ENCODE results near the gene AQP10. TPM values are rescaled to one million over a fixed set of nuclear protein-coding genes. Genes with fewer than 3 reads are reported as not detected.

Gene AQP10
- polyA plus RNA-seq, 1 of the 3 experiments (the other 2 are of a cell fraction), result 0.02 TPM

DNA sequence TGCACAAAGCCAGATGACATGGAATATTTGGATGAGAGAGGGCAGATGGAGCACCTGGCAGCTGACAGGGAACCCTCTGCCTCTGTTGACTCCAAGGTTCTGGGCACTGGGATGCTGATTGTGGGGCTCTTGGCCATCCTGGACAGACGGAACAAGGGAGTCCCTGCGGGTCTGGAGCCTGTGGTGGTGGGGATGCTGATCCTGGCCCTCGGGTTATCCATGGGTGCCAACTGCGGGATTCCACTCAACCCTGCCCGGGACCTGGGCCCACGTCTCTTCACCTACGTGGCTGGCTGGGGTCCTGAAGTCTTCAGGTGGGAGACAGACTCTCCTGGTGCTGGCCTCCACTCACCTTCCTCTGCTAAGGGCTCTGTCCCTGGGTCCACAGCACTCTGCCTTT lies 2.6 kb downstream of the AQP10 start:
- no CpG with 5 or more reads among the region's 7 CpGs for WGBS (ENCODE audit: low lambda C conversion rate)
- CTCF ChIA-PET, result interaction anchor here (0.6 to 6.3 kb wide), 9 partner anchors 12 to 140 kb away, joined by 3 to 99 read pairs (median 7); partner anchors contain the start of genes HAX1 and IL6R
- POLR2A ChIA-PET, result no interaction called here
- DNase-seq, result no peak
- Histone ChIP-seq H3K4me3 (ENCODE audit: low read depth in 2 of 2, low read length in 1 of 2) (no peak overlapping the region), H3F3A (replicated peaks; ENCODE audit: insufficient read depth) (peaks cover 11% of the 10 kb centered on the region), H3K4me2 (no peak overlapping the region), H3K79me2 (ENCODE audit: insufficient read depth) (peaks cover 28% of the 10 kb centered on the region), H2AFZ (ENCODE audit: low read depth) (no peak overlapping the region), H3K27me3 (ENCODE audit: insufficient read depth) (no peaks in the 10 kb centered on the region; the same call in 1 of the 2 replicates), H3K27ac (ENCODE audit: low read depth in 2 of 2, low read length in 1 of 2) (no peak overlapping the region), H3K9ac (no peak overlapping the region), H3K4me1 (ENCODE audit: control insufficient read depth in 1 of 2, insufficient read depth in 2 of 2, low read depth in 1 of 2, low read length in 1 of 2) (peaks cover 21 to 32% of the 10 kb centered on the region in 2 experiments; a peak in 3 of 4 replicates), H3K9me2 (no peaks in the 10 kb centered on the region), H4K20me1 (ENCODE audit: insufficient read depth) (no peaks in the 10 kb centered on the region; the same call in 1 of the 2 replicates), H3K36me3 (replicated peaks in 1 of 2; ENCODE audit: control insufficient read depth in 1 of 2, insufficient read depth in 2 of 2, low read length in 1 of 2) (no peaks in the 10 kb centered on the region), H3K9me3 (no peaks in the 10 kb centered on the region)
- TF ChIP-seq CHD2 (IDR thresholded peaks at IDR 0.05; ENCODE audit: low read length, partially characterized antibody) (no peak), EP300 (IDR thresholded peaks at IDR 0.05; ENCODE audit: borderline replicate concordance in 1 of 2, low read depth in 1 of 2, low read length in 1 of 2) (no peak), MEF2A (IDR thresholded peaks at IDR 0.05; ENCODE audit: borderline replicate concordance, low read depth) (no peak), MXI1 (IDR thresholded peaks at IDR 0.05; ENCODE audit: low read depth, low read length) (no peak), FOXM1 (IDR thresholded peaks at IDR 0.05; ENCODE audit: low read depth) (no peak), RAD21 (IDR thresholded peaks at IDR 0.05; ENCODE audit: low read length) (no peak), YY1 (IDR thresholded peaks at IDR 0.05; ENCODE audit: low read depth) (no peak), NRF1 (IDR thresholded peaks at IDR 0.05; ENCODE audit: low read depth, low read length) (no peak), RXRA (IDR thresholded peaks at IDR 0.05; ENCODE audit: borderline replicate concordance, low read depth) (no peak), RFX5 (IDR thresholded peaks at IDR 0.05; ENCODE audit: low read length) (no peak)
- TF ChIP-seq, protein P1, sequence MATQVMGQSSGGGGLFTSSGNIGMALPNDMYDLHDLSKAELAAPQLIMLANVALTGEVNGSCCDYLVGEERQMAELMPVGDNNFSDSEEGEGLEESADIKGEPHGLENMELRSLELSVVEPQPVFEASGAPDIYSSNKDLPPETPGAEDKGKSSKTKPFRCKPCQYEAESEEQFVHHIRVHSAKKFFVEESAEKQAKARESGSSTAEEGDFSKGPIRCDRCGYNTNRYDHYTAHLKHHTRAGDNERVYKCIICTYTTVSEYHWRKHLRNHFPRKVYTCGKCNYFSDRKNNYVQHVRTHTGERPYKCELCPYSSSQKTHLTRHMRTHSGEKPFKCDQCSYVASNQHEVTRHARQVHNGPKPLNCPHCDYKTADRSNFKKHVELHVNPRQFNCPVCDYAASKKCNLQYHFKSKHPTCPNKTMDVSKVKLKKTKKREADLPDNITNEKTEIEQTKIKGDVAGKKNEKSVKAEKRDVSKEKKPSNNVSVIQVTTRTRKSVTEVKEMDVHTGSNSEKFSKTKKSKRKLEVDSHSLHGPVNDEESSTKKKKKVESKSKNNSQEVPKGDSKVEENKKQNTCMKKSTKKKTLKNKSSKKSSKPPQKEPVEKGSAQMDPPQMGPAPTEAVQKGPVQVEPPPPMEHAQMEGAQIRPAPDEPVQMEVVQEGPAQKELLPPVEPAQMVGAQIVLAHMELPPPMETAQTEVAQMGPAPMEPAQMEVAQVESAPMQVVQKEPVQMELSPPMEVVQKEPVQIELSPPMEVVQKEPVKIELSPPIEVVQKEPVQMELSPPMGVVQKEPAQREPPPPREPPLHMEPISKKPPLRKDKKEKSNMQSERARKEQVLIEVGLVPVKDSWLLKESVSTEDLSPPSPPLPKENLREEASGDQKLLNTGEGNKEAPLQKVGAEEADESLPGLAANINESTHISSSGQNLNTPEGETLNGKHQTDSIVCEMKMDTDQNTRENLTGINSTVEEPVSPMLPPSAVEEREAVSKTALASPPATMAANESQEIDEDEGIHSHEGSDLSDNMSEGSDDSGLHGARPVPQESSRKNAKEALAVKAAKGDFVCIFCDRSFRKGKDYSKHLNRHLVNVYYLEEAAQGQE (IDR thresholded peaks at IDR 0.05; ENCODE audit: low read depth, low read length), result no peak
- TF ChIP-seq, protein P2, sequence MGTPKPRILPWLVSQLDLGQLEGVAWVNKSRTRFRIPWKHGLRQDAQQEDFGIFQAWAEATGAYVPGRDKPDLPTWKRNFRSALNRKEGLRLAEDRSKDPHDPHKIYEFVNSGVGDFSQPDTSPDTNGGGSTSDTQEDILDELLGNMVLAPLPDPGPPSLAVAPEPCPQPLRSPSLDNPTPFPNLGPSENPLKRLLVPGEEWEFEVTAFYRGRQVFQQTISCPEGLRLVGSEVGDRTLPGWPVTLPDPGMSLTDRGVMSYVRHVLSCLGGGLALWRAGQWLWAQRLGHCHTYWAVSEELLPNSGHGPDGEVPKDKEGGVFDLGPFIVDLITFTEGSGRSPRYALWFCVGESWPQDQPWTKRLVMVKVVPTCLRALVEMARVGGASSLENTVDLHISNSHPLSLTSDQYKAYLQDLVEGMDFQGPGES (IDR thresholded peaks at IDR 0.05; ENCODE audit: low read depth, low read length), result no peak

DNA sequence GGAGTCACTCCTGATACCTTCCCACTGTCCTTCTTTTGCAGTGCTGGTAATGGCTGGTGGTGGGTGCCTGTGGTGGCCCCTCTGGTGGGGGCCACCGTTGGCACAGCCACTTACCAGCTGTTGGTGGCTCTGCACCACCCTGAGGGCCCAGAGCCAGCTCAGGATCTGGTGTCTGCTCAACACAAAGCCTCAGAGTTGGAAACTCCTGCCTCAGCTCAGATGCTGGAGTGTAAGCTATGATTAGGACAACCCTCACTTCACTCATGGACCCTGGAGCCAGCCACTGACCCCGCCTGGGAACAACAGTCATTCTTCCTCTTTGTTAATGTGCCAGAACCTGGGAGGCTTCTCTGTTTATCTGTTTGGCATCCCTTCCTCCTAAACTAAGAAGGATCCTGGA lies 3.3 kb downstream of the AQP10 start:
- Histone ChIP-seq H3K4me2 (peak overlapping the region; percentile 94), H3F3A (replicated peaks; ENCODE audit: insufficient read depth) (peaks cover 11% of the 10 kb centered on the region), H4K20me1 (ENCODE audit: insufficient read depth) (peaks cover 6% of the 10 kb centered on the region), H3K9me2 (no peaks in the 10 kb centered on the region), H2AFZ (ENCODE audit: low read depth) (peak overlapping the region; percentile 89), H3K27ac (ENCODE audit: low read depth in 2 of 2, low read length in 1 of 2) (peak overlapping the region in 1 of 2 experiments; percentile 91; a peak in 2 of 4 replicates), H3K9ac (0 out of 2 replicates have a peak overlapping the region, but pooled peaks have one; percentile 91), H3K27me3 (ENCODE audit: insufficient read depth) (no peaks in the 10 kb centered on the region; the same call in 1 of the 2 replicates), H3K4me3 (ENCODE audit: low read depth in 2 of 2, low read length in 1 of 2) (peak overlapping the region; percentile 78 to 84; a peak in 3 of 4 replicates), H3K9me3 (no peaks in the 10 kb centered on the region), H3K4me1 (ENCODE audit: control insufficient read depth in 1 of 2, insufficient read depth in 2 of 2, low read depth in 1 of 2, low read length in 1 of 2) (peaks cover 21 to 38% of the 10 kb centered on the region in 2 experiments; a peak in 3 of 4 replicates), H3K79me2 (ENCODE audit: insufficient read depth) (peaks cover 35% of the 10 kb centered on the region), H3K36me3 (replicated peaks in 1 of 2; ENCODE audit: control insufficient read depth in 1 of 2, insufficient read depth in 2 of 2, low read length in 1 of 2) (no peaks in the 10 kb centered on the region)
- DNase-seq, result no peak
- POLR2A ChIA-PET, result no interaction called here
- 100% methylated on average over 1 of the region's 2 CpGs for WGBS (ENCODE audit: low lambda C conversion rate)
- CTCF ChIA-PET, result interaction anchor here (0.5 to 6.3 kb wide), 17 partner anchors 8 to 502 kb away, joined by 3 to 99 read pairs (median 7); partner anchors contain the start of genes HAX1 and IL6R
- TF ChIP-seq, protein P3, sequence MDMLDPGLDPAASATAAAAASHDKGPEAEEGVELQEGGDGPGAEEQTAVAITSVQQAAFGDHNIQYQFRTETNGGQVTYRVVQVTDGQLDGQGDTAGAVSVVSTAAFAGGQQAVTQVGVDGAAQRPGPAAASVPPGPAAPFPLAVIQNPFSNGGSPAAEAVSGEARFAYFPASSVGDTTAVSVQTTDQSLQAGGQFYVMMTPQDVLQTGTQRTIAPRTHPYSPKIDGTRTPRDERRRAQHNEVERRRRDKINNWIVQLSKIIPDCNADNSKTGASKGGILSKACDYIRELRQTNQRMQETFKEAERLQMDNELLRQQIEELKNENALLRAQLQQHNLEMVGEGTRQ (IDR thresholded peaks at IDR 0.05; ENCODE audit: borderline replicate concordance, low read depth, low read length), result no peak
- TF ChIP-seq GABPA (IDR thresholded peaks at IDR 0.05; ENCODE audit: low read depth) (no peak), YY1 (IDR thresholded peaks at IDR 0.05; ENCODE audit: low read depth) (no peak), FOXJ3 (CRISPR knock-in tag; IDR thresholded peaks at IDR 0.05) (no peak), JUND (IDR thresholded peaks at IDR 0.05) (no peak)
- TF ChIP-seq, protein P4, sequence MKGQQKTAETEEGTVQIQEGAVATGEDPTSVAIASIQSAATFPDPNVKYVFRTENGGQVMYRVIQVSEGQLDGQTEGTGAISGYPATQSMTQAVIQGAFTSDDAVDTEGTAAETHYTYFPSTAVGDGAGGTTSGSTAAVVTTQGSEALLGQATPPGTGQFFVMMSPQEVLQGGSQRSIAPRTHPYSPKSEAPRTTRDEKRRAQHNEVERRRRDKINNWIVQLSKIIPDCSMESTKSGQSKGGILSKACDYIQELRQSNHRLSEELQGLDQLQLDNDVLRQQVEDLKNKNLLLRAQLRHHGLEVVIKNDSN (IDR thresholded peaks at IDR 0.05; ENCODE audit: borderline replicate concordance, low read depth), result no peak
- TF ChIP-seq, protein P1 (IDR thresholded peaks at IDR 0.05; ENCODE audit: low read depth, low read length), result no peak
